ENCODE results near the gene FLYWCH1. TPM values are rescaled to one million over a fixed set of nuclear protein-coding genes. Genes with fewer than 3 reads are reported as not detected.
A peak's percentile ranks its signal among the peaks of the same experiment; 100 is the strongest.

The FLYWCH1 gene
- total RNA-seq (2021) = 12.5 and 13.0 TPM in 2 replicates
- long read RNA-seq, full-length matches to known transcripts = 6 of 15 reads
- long read RNA-seq, partial matches to known transcripts = 5 of 15 reads
- long read RNA-seq, other reads (novel, unspliced or antisense) = 4 of 15 reads

GRCh38 chr16:2911638-2912329 lies at the start of gene FLYWCH1:
TSS of gene FLYWCH1 (plus strand) at chr16:2911931. CDS start at chr16:2929686, 17,755 bp downstream.
- no CpG with 5 or more reads among the region's 85 CpGs for WGBS (ENCODE audit: extremely low coverage, insufficient read length, low lambda C conversion rate)
- H3K27ac ChIP-seq (ENCODE audit: insufficient read length, low read depth, low read length) = no peak within 1 kb of the TSS

More at GRCh38 chr16:2911638-2912329, at the start of gene FLYWCH1:
- Histone ChIP-seq H3K4me2 (ENCODE audit: insufficient read depth, insufficient read length, low read length) (peak within 1 kb of the TSS; percentile 98), H3K23ac (ENCODE audit: insufficient read length, low read depth, low read length) (no peak within 1 kb of the TSS), H2BK5ac (ENCODE audit: insufficient read length, low read length) (no peak within 1 kb of the TSS), H2AFZ (ENCODE audit: low read length) (no peak within 1 kb of the TSS), H4K8ac (replicated peaks; ENCODE audit: insufficient read length, low read depth, low read length) (no peak within 1 kb of the TSS), H2AK5ac (ENCODE audit: insufficient read length, low read length) (no peak within 1 kb of the TSS), H2BK20ac (ENCODE audit: low read depth, low read length, poor library complexity, severe bottlenecking) (no peak within 1 kb of the TSS), H3K14ac (ENCODE audit: insufficient read depth, low read length) (no peak within 1 kb of the TSS), H3K79me1 (ENCODE audit: insufficient read depth, low read depth, low read length, poor library complexity, severe bottlenecking) (no peaks in the 10 kb centered on the region), H3K79me2 (ENCODE audit: insufficient read depth, low read length) (no peaks in the 10 kb centered on the region; the same call in 1 of the 2 replicates), H3K9ac (ENCODE audit: extremely low read depth, insufficient read length, low read length) (peak within 1 kb of the TSS; percentile 70), H2BK120ac (ENCODE audit: low read depth, low read length, poor library complexity, severe bottlenecking) (no peak within 1 kb of the TSS), H2BK12ac (ENCODE audit: insufficient read length, low read depth, low read length) (no peak within 1 kb of the TSS), H3K27me3 (ENCODE audit: insufficient read depth, low read length) (peaks cover 3% of the 10 kb centered on the region; the same call in 1 of the 2 replicates), H3K56ac (ENCODE audit: insufficient read length, low read depth, low read length) (no peak within 1 kb of the TSS), H3K18ac (ENCODE audit: insufficient read length, low read depth, low read length) (peak within 1 kb of the TSS; percentile 2), H4K5ac (ENCODE audit: insufficient read length, low read depth, low read length) (no peak within 1 kb of the TSS), H4K20me1 (ENCODE audit: control insufficient read depth, insufficient read depth, insufficient read length) (no peaks in the 10 kb centered on the region), H4K91ac (ENCODE audit: insufficient read length, low read depth, low read length) (no peak within 1 kb of the TSS), H3K4me1 (ENCODE audit: insufficient read depth, low read length) (peaks cover 3% of the 10 kb centered on the region; the same call in 1 of the 2 replicates), H2BK15ac (ENCODE audit: low read depth, low read length) (no peak within 1 kb of the TSS), H3T11ph (ENCODE audit: low read length) (no peak within 1 kb of the TSS), H3K9me3 (ENCODE audit: control insufficient read depth, low read depth, low read length) (no peaks in the 10 kb centered on the region), H3K23me2 (ENCODE audit: insufficient read length, low read depth, low read length, poor library complexity, severe bottlenecking) (peaks cover 5% of the 10 kb centered on the region), H3K4ac (ENCODE audit: low read depth, low read length) (no peak within 1 kb of the TSS)
- Mint-ChIP-seq H3K9me3 (no peaks in the 10 kb centered on the region), H3K27me3 (ENCODE audit: low read depth) (peaks cover 18% of the 10 kb centered on the region), H3K4me3 (peak within 1 kb of the TSS; percentile 79 to 92), H3K27ac (peak within 1 kb of the TSS in 1 of 3 experiments; percentile 68; a peak in 1 of 7 replicates), H3K4me1 (peaks cover 11 to 12% of the 10 kb centered on the region in 2 experiments), H3K36me3 (ENCODE audit: insufficient read depth in 1 of 3, low read depth in 3 of 3) (peaks cover 3 to 11% (median 10%) of the 10 kb centered on the region in 3 experiments)
- no peak for TF ChIP-seq CTCF (conservative IDR thresholded peaks at IDR 0.05)
- DNase-seq = peak; percentile 98

Data from H9 (cell line).